NB4 (cell line): ENCODE data around the gene MRPL4.

Experiments
- CTCF ChIP-seq: IDR thresholded peaks from one replicate; pipeline ENCODE4 v1.5.1; 2012; ENCODE audit warnings: low read depth, low read length
- MAX ChIP-seq: IDR thresholded peaks from 2 replicates; pipeline ENCODE4 v1.6.1; 2011; ENCODE audit warnings: low read depth, low read length
- MYC ChIP-seq: IDR thresholded peaks from 2 replicates; pipeline ENCODE4 v1.6.1; 2011; ENCODE audit warnings: low read depth, low read length
- POLR2A ChIP-seq: IDR thresholded peaks from 2 replicates; pipeline ENCODE4 v1.6.1; 2011; ENCODE audit warnings: mild to moderate bottlenecking; ENCODE audit not compliant: insufficient read length; ENCODE audit errors: extremely low read depth

- no peak for TF ChIP-seq CTCF
- no peak for TF ChIP-seq POLR2A
- TF ChIP-seq MYC = no peak
- no peak for TF ChIP-seq MAX
These were observed 18.2 kb downstream of the MRPL4 start for GRCh38 chr19:10270180-10270615.
